ENCODE data around the gene ZNF430. TPM values are rescaled to one million over a fixed set of nuclear protein-coding genes. Genes with fewer than 3 reads are reported as not detected.

The ZNF430 gene
- total and polyA plus RNA-seq, 4 experiments from 2014 or later, result 41.9 to 57.5 (median 47.7) TPM

DNA sequence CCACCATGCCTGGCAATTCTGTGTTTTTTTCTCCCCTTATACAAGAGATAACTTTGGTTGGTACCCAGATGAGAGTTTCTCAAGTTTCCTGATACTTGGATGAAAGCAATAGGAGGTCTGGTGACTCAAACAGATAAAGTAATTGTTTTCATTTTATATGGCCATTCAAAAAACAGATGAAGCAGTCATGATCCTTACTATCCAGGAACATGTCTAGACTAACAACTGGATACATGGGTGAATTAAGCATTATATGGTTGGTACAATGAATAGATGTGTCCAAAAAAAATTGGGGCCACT, 8.5 kb downstream of the ZNF430 start:
- Mint-ChIP-seq H3K27ac (peak overlapping the region in 4 of 7 donors; percentile 33 to 72 (median 70)), H3K4me3 (peak overlapping the region in 6 of 8 donors; percentile 26 to 45 (median 40)), H3K27me3 (no peaks in the 10 kb centered on the region), H3K9me3 (no peaks in the 10 kb centered on the region), H3K4me1 (peaks cover 41 to 77% (median 59%) of the 10 kb centered on the region in 4 donors), H3K36me3 (peaks cover 60 to 76% of the 10 kb centered on the region in 2 donors)
- CTCF ChIA-PET (ENCODE audit: partially characterized antibody), result no interaction called here
- H3K27me3 ChIP-seq (ENCODE audit: insufficient read depth, low read length), result no peaks in the 10 kb centered on the region
- peaks cover 54% of the 10 kb centered on the region for H3K4me1 ChIP-seq (ENCODE audit: insufficient read depth, low read length)
- DNase-seq, result no peak
- peaks cover 8% of the 10 kb centered on the region for H3K36me3 ChIP-seq (ENCODE audit: insufficient read depth, low read length)
- H3K27ac ChIP-seq (ENCODE audit: low read depth, low read length), result no peak overlapping the region
- H3K9me3 ChIP-seq (ENCODE audit: control insufficient read depth in 1 of 2, low read length in 2 of 2), result no peaks in the 10 kb centered on the region
- POLR2A ChIA-PET (ENCODE audit: partially characterized antibody), result interaction anchor here (1.2 kb wide), 1 partner anchor 8 kb away, joined by 4 read pairs; the partner anchor contains the start of gene ZNF430
- no peak overlapping the region for H3K4me3 ChIP-seq (ENCODE audit: low read length in 2 of 2)
- intact Hi-C loops (cut with micrococcal nuclease), result no loop called here

GRCh38 chr19:21045028-21045427, 24.6 kb downstream of the ZNF430 start:
- peaks cover 24% of the 10 kb centered on the region for H3K36me3 ChIP-seq (ENCODE audit: insufficient read depth, low read length)
- H3K9me3 Mint-ChIP-seq, result peaks cover 4 to 62% (median 56%) of the 10 kb centered on the region in 8 donors
- no peak for DNase-seq
- H3K36me3 Mint-ChIP-seq, result peaks cover 71 to 72% of the 10 kb centered on the region in 2 donors
- H3K9me3 ChIP-seq (ENCODE audit: control insufficient read depth in 1 of 2, low read length in 2 of 2), result peaks cover 6 to 19% of the 10 kb centered on the region in 2 donors
- no peaks in the 10 kb centered on the region for H3K27me3 ChIP-seq (ENCODE audit: insufficient read depth, low read length)
- intact Hi-C loops (cut with micrococcal nuclease), result no loop called here
- H3K4me1 Mint-ChIP-seq, result peaks cover 10 to 23% (median 16%) of the 10 kb centered on the region in 4 donors
- H3K4me3 Mint-ChIP-seq, result peak overlapping the region in 1 of 8 donors; percentile 48
- no peak overlapping the region for H3K4me3 ChIP-seq (ENCODE audit: low read length in 2 of 2)
- CTCF ChIA-PET (ENCODE audit: partially characterized antibody), result no interaction called here
- H3K27ac ChIP-seq (ENCODE audit: low read depth, low read length), result no peak overlapping the region
- H3K27me3 Mint-ChIP-seq, result no peaks in the 10 kb centered on the region
- H3K4me1 ChIP-seq (ENCODE audit: insufficient read depth, low read length), result no peaks in the 10 kb centered on the region
- H3K27ac Mint-ChIP-seq, result no peak overlapping the region
- POLR2A ChIA-PET (ENCODE audit: partially characterized antibody), result no interaction called here

- Mint-ChIP-seq H3K27ac (no peak overlapping the region), H3K4me1 (peaks cover 9 to 23% (median 16%) of the 10 kb centered on the region in 4 donors), H3K9me3 (peaks cover 4 to 71% (median 56%) of the 10 kb centered on the region in 8 donors), H3K27me3 (no peaks in the 10 kb centered on the region), H3K36me3 (peaks cover 64 to 67% of the 10 kb centered on the region in 2 donors), H3K4me3 (peak overlapping the region in 3 of 8 donors; percentile 11 to 41 (median 36))
- ChIA-PET POLR2A (ENCODE audit: partially characterized antibody) (no interaction called here), CTCF (ENCODE audit: partially characterized antibody) (interaction anchor here (0.8 kb wide), 1 partner anchor 9 kb away, joined by 3 read pairs; no protein-coding TSS in a partner anchor)
- Histone ChIP-seq H3K36me3 (ENCODE audit: insufficient read depth, low read length) (peaks cover 24% of the 10 kb centered on the region), H3K4me1 (ENCODE audit: insufficient read depth, low read length) (no peaks in the 10 kb centered on the region), H3K27me3 (ENCODE audit: insufficient read depth, low read length) (no peaks in the 10 kb centered on the region), H3K27ac (ENCODE audit: low read depth, low read length) (no peak overlapping the region), H3K9me3 (ENCODE audit: control insufficient read depth in 1 of 2, low read length in 2 of 2) (peaks cover 6 to 19% of the 10 kb centered on the region in 2 donors), H3K4me3 (ENCODE audit: low read length in 2 of 2) (no peak overlapping the region)
- no peak for DNase-seq
- intact Hi-C loops (cut with micrococcal nuclease), result no loop called here
Observed at GRCh38 chr19:21046489-21046888, 26.0 kb downstream of the ZNF430 start.

DNA sequence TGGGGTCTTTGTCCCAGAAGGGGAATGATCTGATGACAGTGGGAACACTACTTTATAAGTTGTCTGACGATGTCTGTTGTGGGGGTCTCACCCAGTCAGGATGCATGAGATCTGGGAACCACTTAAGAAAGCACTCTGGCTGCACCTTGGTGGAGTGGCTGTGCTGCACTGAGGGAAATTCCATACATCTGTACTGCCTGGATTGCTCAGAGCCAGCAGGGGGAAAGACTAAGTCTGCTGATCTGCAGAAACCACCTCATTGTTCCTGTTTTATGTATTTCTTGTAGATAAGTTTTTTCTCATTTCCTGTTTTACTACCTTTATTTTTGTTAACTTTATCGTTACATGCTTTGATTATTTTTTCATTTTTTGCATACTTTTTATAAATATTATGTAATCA, 27.3 kb downstream of the ZNF430 start:
- Histone ChIP-seq H3K27ac (ENCODE audit: low read depth, low read length) (no peak overlapping the region), H3K27me3 (ENCODE audit: insufficient read depth, low read length) (no peaks in the 10 kb centered on the region), H3K4me3 (ENCODE audit: low read length in 2 of 2) (no peak overlapping the region), H3K4me1 (ENCODE audit: insufficient read depth, low read length) (no peaks in the 10 kb centered on the region), H3K36me3 (ENCODE audit: insufficient read depth, low read length) (peaks cover 25% of the 10 kb centered on the region), H3K9me3 (ENCODE audit: control insufficient read depth in 1 of 2, low read length in 2 of 2) (peaks cover 6 to 21% of the 10 kb centered on the region in 2 donors)
- intact Hi-C loops (cut with micrococcal nuclease), result no loop called here
- CTCF ChIA-PET (ENCODE audit: partially characterized antibody), result no interaction called here
- H3K36me3 Mint-ChIP-seq, result peaks cover 67 to 70% of the 10 kb centered on the region in 2 donors
- H3K4me1 Mint-ChIP-seq, result peaks cover 8 to 22% (median 17%) of the 10 kb centered on the region in 4 donors
- peak overlapping the region in 1 of 8 donors; percentile 15 for H3K4me3 Mint-ChIP-seq
- H3K27me3 Mint-ChIP-seq, result no peaks in the 10 kb centered on the region
- peak overlapping the region in 1 of 7 donors; percentile 7 for H3K27ac Mint-ChIP-seq
- peaks cover 4 to 80% (median 61%) of the 10 kb centered on the region in 8 donors for H3K9me3 Mint-ChIP-seq
- POLR2A ChIA-PET (ENCODE audit: partially characterized antibody), result no interaction called here
- DNase-seq, result no peak

DNA sequence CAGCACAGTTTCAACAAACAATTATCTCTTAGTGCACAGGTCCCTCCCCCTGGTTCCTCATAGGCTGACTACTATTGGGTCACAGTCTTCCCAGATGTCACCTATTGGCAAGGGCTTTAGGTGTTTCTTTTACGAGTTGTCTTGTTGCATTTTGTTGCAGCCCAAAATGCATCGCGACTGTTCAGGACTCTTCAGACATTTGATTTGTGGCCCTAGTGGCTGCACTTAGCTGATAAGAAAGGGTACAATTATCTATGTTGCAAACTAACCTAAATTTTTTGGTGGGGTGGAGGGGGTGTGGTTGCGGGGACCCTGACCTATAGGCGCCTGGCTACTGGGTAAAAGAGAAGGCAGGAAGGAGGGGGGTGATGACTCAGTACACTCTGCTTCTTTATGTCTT, 32.4 kb downstream of the ZNF430 start:
- H3K27ac Mint-ChIP-seq, result no peak overlapping the region

GRCh38 chr19:21065336-21065735, 44.9 kb downstream of the ZNF430 start:
- no peak overlapping the region for H3K27ac ChIP-seq (ENCODE audit: low read depth, low read length)
- H3K27me3 ChIP-seq (ENCODE audit: insufficient read depth, low read length), result no peaks in the 10 kb centered on the region
- no peak for DNase-seq
- Mint-ChIP-seq H3K4me1 (no peaks in the 10 kb centered on the region), H3K4me3 (no peak overlapping the region), H3K27me3 (no peaks in the 10 kb centered on the region), H3K27ac (no peak overlapping the region), H3K9me3 (peaks cover 2 to 23% (median 12%) of the 10 kb centered on the region in 8 donors), H3K36me3 (peaks cover 27 to 31% of the 10 kb centered on the region in 2 donors)
- H3K4me1 ChIP-seq (ENCODE audit: insufficient read depth, low read length), result no peaks in the 10 kb centered on the region
- CTCF ChIA-PET (ENCODE audit: partially characterized antibody), result no interaction called here
- H3K4me3 ChIP-seq (ENCODE audit: low read length in 2 of 2), result no peak overlapping the region
- H3K36me3 ChIP-seq (ENCODE audit: insufficient read depth, low read length), result no peaks in the 10 kb centered on the region
- POLR2A ChIA-PET (ENCODE audit: partially characterized antibody), result no interaction called here
- intact Hi-C loops (cut with micrococcal nuclease), result no loop called here
- peaks cover 0 to 5% of the 10 kb centered on the region in 2 donors for H3K9me3 ChIP-seq (ENCODE audit: control insufficient read depth in 1 of 2, low read length in 2 of 2)

More for the DNA sequence above, 32.4 kb downstream of the ZNF430 start:
- peaks cover 0 to 17% of the 10 kb centered on the region in 2 donors for H3K9me3 ChIP-seq (ENCODE audit: control insufficient read depth in 1 of 2, low read length in 2 of 2)
- H3K36me3 Mint-ChIP-seq, result peaks cover 49 to 69% of the 10 kb centered on the region in 2 donors
- no peak overlapping the region for H3K27ac ChIP-seq (ENCODE audit: low read depth, low read length)
- H3K4me3 ChIP-seq (ENCODE audit: low read length in 2 of 2), result no peak overlapping the region
- no peaks in the 10 kb centered on the region for H3K4me1 ChIP-seq (ENCODE audit: insufficient read depth, low read length)
- ChIA-PET POLR2A (ENCODE audit: partially characterized antibody) (no interaction called here), CTCF (ENCODE audit: partially characterized antibody) (no interaction called here)
- no peak for DNase-seq
- H3K27me3 ChIP-seq (ENCODE audit: insufficient read depth, low read length), result no peaks in the 10 kb centered on the region
- H3K4me3 Mint-ChIP-seq, result no peak overlapping the region
- H3K27me3 Mint-ChIP-seq, result no peaks in the 10 kb centered on the region
- H3K4me1 Mint-ChIP-seq, result peaks cover 0 to 5% (median 0%) of the 10 kb centered on the region in 4 donors
- intact Hi-C loops (cut with micrococcal nuclease), result no loop called here
- peaks cover 33% of the 10 kb centered on the region for H3K36me3 ChIP-seq (ENCODE audit: insufficient read depth, low read length)
- H3K9me3 Mint-ChIP-seq, result peaks cover 0 to 77% (median 44%) of the 10 kb centered on the region in 8 donors

DNA sequence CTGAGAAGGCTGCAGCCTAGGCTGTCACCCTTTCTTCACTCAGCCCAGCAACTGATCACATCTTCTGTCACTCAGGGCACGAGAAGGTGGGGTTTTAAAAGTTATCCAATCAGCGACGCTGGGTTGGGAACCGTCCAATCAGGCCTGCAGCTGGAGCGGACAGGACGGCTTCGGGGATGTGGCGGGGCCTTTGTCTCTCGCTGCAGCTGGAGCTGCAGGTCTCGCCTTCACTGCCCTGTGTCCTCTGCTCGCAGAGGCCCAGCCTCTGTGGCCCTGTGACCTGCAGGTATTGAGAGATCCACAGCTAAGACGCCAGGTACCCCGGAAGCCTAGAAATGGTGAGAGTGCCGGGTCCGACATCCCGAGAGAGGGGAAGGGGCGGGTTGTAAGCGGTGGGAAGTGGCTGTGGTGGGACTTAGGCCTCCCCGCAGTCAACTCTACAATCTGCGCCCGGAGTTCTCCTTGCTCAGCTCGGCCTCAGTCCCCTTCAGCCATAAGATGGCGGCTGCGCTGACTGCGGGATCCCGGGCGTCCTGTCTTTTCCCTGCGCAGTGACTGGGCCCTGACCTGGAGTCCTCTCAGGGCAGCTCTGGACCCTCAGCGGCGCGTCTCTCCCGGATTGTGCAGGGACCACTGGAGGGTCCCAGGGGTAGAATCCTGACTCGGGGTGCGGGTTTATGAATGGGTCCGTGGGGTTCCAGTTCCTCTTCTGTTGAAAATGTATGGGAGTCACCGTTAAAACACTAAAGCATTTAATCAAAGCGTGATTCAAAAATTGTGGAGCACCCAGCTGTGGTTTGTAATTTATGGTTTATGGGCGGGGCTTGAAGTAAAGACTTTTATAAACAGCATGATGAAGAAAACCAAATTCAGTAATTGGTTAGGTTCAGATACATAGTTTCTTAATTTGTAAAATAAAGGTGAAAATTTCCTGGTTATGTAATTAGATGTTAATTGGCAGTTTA, 61.8 kb downstream of the ZNF430 start, which contains the start of gene ZNF714:
Gene ZNF714 (plus strand): TSS at position 193 of the 965 bp plus-strand sequence. CDS start 16,066 bp downstream, outside the sequence.
- POLR2A ChIA-PET (ENCODE audit: partially characterized antibody), result interaction anchor here (0.5 to 2.2 kb wide), 8 partner anchors 60 to 634 kb away, joined by 3 to 15 read pairs (median 4); partner anchors contain the start of genes ZNF430, ZNF431 and ZNF85

More for the DNA sequence above, 61.8 kb downstream of the ZNF430 start, which contains the start of gene ZNF714:
- H3K27ac Mint-ChIP-seq, result peak within 1 kb of the TSS; percentile 89 to 98 (median 94)
- Histone ChIP-seq H3K36me3 (ENCODE audit: insufficient read depth, low read length) (peaks cover 4% of the 10 kb centered on the region), H3K9me3 (ENCODE audit: control insufficient read depth in 1 of 2, low read length in 2 of 2) (no peaks in the 10 kb centered on the region), H3K4me1 (ENCODE audit: insufficient read depth, low read length) (no peaks in the 10 kb centered on the region), H3K27ac (ENCODE audit: low read depth, low read length) (peak within 1 kb of the TSS; percentile 61), H3K4me3 (ENCODE audit: low read length in 2 of 2) (peak within 1 kb of the TSS; percentile 39 to 80), H3K27me3 (ENCODE audit: insufficient read depth, low read length) (no peaks in the 10 kb centered on the region)
- peak; percentile 81 to 90 (median 86) for DNase-seq
- peaks cover 11 to 20% of the 10 kb centered on the region in 2 donors for H3K36me3 Mint-ChIP-seq
- CTCF ChIA-PET (ENCODE audit: partially characterized antibody), result no interaction called here
- H3K9me3 Mint-ChIP-seq, result peaks cover 0 to 2% (median 0%) of the 10 kb centered on the region in 8 donors
- peaks cover 4 to 21% (median 14%) of the 10 kb centered on the region in 4 donors for H3K4me1 Mint-ChIP-seq
- intact Hi-C loops (cut with micrococcal nuclease), result loop anchor here (1.0 to 5.0 kb wide), 3 partner anchors 59 to 83 kb away; partner anchors contain the start of gene ZNF430
- H3K27me3 Mint-ChIP-seq, result no peaks in the 10 kb centered on the region
- H3K4me3 Mint-ChIP-seq, result peak within 1 kb of the TSS; percentile 93 to 100 (median 99)

All from CD4-positive, alpha-beta memory T cell (primary cell).